Retinal pigment epithelial cell (primary cell): ENCODE data around the gene DOK1.

ENCODE experiments used
- DNase-seq: peaks from one replicate; pipeline ENCODE4 v3.0.0-alpha.2; 2010; ENCODE audit warnings: low read depth
- H3K4me3 ChIP-seq: 2 replicates; pipeline ENCODE4 v1.5.1; 2011; ENCODE audit warnings: mild to moderate bottlenecking, low read length, control low read depth, moderate library complexity
- TF ChIP-seq, protein P1 (sequence below): conservative IDR thresholded peaks from 2 replicates; pipeline ENCODE4 v1.5.1; 2011; ENCODE audit warnings: low read depth, low read length, control low read depth, inconsistent platforms

DOK1 gene

DNA sequence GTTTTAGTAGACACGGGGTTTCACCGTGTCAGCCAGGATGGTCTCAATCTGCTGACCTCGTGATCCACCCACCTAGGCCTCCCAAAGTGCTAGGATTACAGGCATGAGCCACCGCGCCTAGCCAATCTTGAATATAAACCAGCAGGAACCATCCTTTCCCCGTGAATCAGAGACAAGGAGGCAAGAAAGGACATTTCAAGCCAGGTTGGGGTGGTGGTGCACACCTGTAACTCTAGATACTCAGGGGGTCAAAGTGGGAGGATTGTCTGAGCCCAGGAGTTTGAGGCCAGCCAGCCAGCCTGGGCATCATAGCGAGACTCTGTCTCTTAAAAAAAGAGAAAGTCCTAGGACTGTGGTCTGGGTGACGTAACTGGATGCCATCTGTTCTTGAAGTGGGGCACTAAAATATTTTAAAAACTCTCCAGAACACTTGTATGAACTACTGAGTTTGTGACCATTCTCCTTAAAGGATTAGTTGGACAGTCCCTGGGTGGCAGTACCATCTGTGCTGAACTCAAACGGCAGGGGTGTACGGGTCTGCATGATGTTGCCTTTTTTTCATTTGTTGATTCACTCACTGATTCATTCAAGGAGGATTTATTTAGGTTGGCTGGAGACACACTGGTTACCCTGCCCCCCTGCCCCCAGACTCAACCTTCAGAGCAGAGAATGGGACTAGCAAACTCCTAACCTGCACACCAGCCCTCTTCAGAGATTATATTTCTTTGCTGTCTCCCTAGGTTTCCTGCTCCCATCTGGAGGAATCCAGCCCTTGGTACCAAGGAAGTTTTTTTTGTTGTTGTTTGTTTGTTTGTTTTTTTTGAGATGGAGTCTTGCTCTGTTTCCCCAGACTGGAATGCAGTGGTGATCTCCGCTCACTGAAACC lies 43.2 kb upstream of the DOK1 start:
- TF ChIP-seq, protein P1, sequence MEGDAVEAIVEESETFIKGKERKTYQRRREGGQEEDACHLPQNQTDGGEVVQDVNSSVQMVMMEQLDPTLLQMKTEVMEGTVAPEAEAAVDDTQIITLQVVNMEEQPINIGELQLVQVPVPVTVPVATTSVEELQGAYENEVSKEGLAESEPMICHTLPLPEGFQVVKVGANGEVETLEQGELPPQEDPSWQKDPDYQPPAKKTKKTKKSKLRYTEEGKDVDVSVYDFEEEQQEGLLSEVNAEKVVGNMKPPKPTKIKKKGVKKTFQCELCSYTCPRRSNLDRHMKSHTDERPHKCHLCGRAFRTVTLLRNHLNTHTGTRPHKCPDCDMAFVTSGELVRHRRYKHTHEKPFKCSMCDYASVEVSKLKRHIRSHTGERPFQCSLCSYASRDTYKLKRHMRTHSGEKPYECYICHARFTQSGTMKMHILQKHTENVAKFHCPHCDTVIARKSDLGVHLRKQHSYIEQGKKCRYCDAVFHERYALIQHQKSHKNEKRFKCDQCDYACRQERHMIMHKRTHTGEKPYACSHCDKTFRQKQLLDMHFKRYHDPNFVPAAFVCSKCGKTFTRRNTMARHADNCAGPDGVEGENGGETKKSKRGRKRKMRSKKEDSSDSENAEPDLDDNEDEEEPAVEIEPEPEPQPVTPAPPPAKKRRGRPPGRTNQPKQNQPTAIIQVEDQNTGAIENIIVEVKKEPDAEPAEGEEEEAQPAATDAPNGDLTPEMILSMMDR: no peak
- H3K4me3 ChIP-seq: no peak overlapping the region
- DNase-seq: no peak

DNA sequence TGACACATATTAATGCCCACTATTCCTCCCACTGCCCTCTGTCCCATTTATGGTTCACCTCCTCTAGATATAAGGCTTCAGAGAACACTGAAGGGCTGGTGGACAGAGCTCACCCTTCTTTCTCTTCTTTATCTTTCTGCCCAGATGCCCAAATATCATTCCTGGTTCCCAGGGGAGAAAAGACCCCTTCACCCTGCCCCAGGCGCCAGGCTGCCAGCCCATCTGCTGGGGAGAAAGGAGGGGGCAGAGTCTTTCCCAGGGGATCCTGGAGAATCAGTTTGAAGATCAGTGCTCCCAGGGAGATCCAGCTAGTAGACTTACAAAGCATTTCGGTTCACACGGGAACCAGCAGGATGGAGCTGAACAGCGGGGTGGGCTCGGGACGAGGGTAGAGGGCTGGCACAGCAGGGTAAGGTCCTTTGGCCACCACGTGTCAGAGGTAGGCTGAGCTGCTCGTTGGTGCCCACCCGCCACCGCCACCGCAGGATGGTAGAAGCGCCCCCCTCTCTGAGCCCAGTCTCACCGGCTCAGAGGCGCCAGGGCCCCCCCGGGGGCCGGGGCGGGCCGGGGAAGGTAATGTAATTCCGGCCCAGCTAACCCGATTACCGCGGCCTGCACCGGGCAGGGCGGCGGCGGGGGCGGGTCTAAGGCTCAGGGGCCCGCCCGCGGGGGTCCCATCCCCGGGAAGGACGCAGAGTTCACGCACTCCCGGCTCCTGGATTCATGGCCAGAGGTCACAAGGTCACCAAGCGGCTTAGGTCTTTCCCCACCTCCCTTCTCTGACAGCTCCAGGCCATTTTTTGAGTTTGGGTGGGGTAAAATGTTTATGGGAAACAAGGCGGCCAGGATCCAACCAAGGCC lies 41.5 kb upstream of the DOK1 start:
- TF ChIP-seq, protein P1: no peak
- no peak for DNase-seq
- H3K4me3 ChIP-seq: no peak overlapping the region

DNA sequence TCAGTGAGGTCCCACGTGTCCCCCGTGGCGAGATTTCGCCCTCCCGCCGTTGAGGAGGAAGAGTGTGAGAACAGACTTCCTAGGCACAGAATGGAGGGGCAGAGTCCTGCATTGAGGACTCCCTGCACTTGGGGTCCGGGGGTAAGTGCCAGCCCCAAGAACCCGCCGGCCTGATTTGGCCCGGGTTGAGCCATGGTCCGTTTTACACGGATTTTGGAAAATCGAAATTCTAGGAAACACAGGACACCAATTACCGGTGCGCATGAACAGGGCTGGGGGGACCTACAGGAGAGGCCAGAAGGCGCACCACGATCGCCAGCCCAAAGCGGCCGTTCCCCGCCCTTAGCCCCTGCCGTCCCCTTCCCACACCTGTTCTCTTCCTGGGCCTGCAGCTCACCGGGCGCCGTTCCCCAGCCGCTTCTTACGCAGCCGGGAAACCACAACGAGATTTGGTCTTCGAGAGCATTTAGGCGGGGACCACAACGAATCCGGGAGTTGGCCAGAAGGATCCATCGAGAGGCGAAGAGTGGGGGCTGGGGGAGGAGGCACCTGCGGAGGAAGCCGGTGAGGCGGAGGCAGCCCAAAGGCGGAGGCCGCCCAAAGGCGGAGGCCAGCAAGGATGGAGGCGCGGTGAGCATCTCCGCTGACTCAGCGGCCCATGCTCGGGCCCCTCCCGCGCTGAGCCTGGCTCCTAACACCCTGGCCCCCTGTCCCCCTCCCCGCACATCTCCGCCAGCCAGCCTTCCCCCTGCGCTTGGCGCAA lies 40.7 kb upstream of the DOK1 start:
- H3K4me3 ChIP-seq: no peak overlapping the region
- TF ChIP-seq, protein P1: no peak
- no peak for DNase-seq

DNA sequence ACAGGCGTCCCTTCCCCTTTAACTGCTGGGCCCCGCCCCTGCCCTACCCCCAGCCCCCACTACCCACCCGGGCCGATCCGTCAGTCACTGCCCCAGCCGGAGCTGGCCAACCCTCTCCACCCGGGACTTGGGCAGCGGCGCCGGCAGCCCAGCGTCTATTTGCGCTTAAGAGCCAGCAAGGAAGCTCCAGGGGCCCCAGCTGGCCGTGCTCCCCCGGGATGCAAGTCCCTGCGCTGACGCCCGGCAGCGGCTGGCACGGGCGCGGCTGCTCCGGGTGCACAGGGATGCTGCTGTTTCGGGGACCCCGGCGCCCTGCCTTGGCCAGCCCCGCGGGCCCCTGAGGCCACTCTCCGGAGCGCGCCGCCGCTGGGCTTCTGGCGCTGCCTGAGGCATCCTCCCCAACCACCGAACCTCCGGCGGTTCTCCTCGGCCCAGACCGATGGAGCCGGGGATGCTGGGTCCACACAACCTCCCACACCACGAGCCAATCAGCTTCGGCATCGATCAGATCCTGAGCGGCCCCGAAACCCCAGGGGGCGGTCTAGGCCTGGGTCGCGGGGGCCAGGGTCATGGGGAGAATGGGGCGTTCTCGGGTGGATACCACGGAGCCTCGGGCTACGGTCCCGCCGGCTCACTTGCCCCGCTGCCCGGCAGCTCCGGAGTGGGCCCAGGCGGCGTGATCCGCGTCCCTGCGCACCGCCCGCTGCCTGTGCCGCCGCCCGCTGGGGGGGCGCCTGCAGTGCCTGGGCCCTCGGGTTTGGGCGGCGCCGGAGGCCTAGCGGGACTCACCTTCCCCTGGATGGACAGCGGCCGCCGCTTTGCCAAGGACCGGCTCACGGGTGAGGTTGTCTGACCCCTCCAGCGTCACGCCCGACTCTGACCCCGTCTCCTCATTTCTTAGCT lies 39.9 kb upstream of the DOK1 start, which contains the start of gene TLX2:
Gene TLX2, plus strand, starts transcription at position 83 of the 903 bp plus-strand sequence. Its CDS starts 357 bp downstream, at position 440.
- TF ChIP-seq, protein P1: no peak
- no peak for DNase-seq
- no peak within 1 kb of the TSS for H3K4me3 ChIP-seq

DNA sequence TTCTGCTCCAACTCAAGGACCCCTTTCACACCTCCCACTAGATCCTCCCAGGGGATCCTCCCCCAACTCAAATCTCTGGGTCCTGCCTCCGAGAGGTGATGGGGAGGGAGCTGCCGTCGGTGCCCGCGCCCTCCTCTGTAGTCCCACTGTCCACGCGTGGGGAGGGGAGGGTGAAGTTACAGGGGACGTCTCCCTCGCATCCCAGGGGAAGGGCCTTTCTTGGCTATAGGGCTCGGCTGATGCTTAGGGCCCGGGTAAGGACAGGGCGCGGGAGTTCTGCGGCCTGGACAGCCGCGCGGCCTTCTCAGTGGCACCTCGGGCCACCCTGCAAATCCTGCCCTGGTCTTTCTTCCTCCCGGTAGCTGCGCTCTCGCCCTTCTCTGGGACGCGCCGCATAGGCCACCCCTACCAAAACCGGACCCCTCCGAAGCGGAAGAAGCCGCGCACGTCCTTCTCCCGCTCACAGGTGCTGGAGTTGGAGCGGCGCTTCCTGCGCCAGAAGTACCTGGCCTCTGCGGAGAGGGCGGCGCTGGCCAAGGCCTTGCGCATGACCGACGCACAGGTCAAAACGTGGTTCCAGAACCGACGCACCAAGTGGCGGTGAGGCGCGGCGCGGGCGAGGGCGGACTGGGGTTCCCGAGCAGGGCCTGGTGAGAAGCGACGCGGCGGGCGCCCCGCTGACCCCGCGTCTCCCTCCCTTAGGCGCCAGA lies 39.1 kb upstream of the DOK1 start:
- no peak for DNase-seq
- TF ChIP-seq, protein P1: no peak
- no peak overlapping the region for H3K4me3 ChIP-seq
